PC-9 (cell line): ENCODE results near the gene XKR8. TPM values are rescaled to one million over a fixed set of nuclear protein-coding genes. Genes with fewer than 3 reads are reported as not detected.
"Not testable (repeated sequence)": the region's sequence is repeated elsewhere in the genome, so short reads cannot be mapped to it uniquely, and the experiment has no call there.

Experiments used
- BruUV-seq: library from RNA; stranded (reverse); fragments of 400-500 nt; replicated peaks from 2 replicates; lab custom pipeline; 2021; lab: Mats Ljungman, UMichigan
- CTCF ChIA-PET: fragments of 300-600 bp; sonication (Branson Sonifier 250); formaldehyde crosslinking; loops from one replicate; lab custom pipeline; 2022; ENCODE audit warnings: antibody characterized with exemption; lab: Charles Lee
- POLR2A ChIA-PET: fragments of 300-600 bp; sonication (Branson Sonifier 250); formaldehyde crosslinking; loops from one replicate; lab custom pipeline; 2022; ENCODE audit warnings: antibody characterized with exemption; ENCODE audit not compliant: unreplicated experiment; lab: Charles Lee
- DNase-seq, 2 experiments: peaks; one replicate each; pipeline versions ENCODE4 v3.0.0 to v3.0.0-alpha.2; 2015 to 2022; ENCODE audit warnings: mixed read lengths in 1 of 2
- H2AFZ ChIP-seq: fragments of 200-600 bp; sonication (generic); 2 replicates; pipeline ENCODE4 v1.8.1; 2017; ENCODE audit warnings: antibody characterized with exemption
- H3F3A ChIP-seq: fragments of 200-600 bp; sonication (generic); 2 replicates; pipeline ENCODE4 v1.8.1; 2017; ENCODE audit warnings: antibody characterized with exemption, mild to moderate bottlenecking, low read depth; ENCODE audit not compliant: insufficient read depth
- H3K27ac ChIP-seq: fragments of 200-600 bp; sonication (generic); 2 replicates; pipeline ENCODE4 v1.6.1; 2016; ENCODE audit warnings: mixed run types
- H3K27me3 ChIP-seq: fragments of 200-600 bp; sonication (generic); 2 replicates; pipeline ENCODE4 v1.6.1; 2016; ENCODE audit warnings: low read depth, mixed run types; ENCODE audit not compliant: insufficient read depth
- H3K36me3 ChIP-seq: fragments of 200-600 bp; sonication (generic); 2 replicates; pipeline ENCODE4 v1.6.1; 2016; ENCODE audit warnings: low read depth, mixed run types
- H3K4me1 ChIP-seq: fragments of 200-600 bp; sonication (generic); replicated peaks from 2 replicates; pipeline ENCODE4 v1.6.1; 2016; ENCODE audit warnings: mixed run types; ENCODE audit not compliant: insufficient read depth
- H3K4me2 ChIP-seq: fragments of 200-600 bp; sonication (generic); 2 replicates; pipeline ENCODE4 v1.6.1; 2017; ENCODE audit warnings: mixed run types
- H3K4me3 ChIP-seq: fragments of 200-600 bp; sonication (generic); 2 replicates; pipeline ENCODE4 v1.6.1; 2016; ENCODE audit warnings: mixed run types
- H3K79me2 ChIP-seq: fragments of 200-600 bp; sonication (generic); 2 replicates; pipeline ENCODE4 v1.6.1; 2017; ENCODE audit warnings: low read depth, mixed run types
- H3K9me2 ChIP-seq: fragments of 200-600 bp; sonication (generic); 2 replicates; pipeline ENCODE4 v1.8.1; 2017; ENCODE audit warnings: mild to moderate bottlenecking; ENCODE audit not compliant: insufficient read depth
- H3K9me3 ChIP-seq: fragments of 200-600 bp; sonication (generic); 2 replicates; pipeline ENCODE4 v1.8.1; 2016; ENCODE audit warnings: low read depth; ENCODE audit not compliant: insufficient read depth
- H4K20me1 ChIP-seq: fragments of 200-600 bp; sonication (generic); 2 replicates; pipeline ENCODE4 v1.8.1; 2017; ENCODE audit not compliant: insufficient read depth
- EZH2 ChIP-seq: fragments of 200-600 bp; sonication (generic); IDR thresholded peaks from 2 replicates; pipeline ENCODE4 v1.8.0; 2017; ENCODE audit warnings: antibody characterized with exemption, low read depth
- intact Hi-C: fragments of 100-400 bp; cut with micrococcal nuclease; formaldehyde crosslinking; loops from one replicate; pipeline ENCODE4 v1.10.0; 2022; ENCODE audit not compliant: unreplicated experiment
- total RNA-seq: library from RNA; stranded (reverse); gene quantifications from 2 replicates; pipeline ENCODE4 v1.2.3, GENCODE V29; 2021
- TF ChIP-seq, protein P1 (sequence below): fragments of 200-600 bp; sonication (generic); conservative IDR thresholded peaks from 2 replicates; pipeline ENCODE4 v1.6.1; 2017; ENCODE audit warnings: mixed run types, antibody characterized with exemption, mild to moderate bottlenecking, moderate library complexity

XKR8 gene
- total RNA-seq, 1 experiment from 2014 or later = 5.7 TPM

DNA sequence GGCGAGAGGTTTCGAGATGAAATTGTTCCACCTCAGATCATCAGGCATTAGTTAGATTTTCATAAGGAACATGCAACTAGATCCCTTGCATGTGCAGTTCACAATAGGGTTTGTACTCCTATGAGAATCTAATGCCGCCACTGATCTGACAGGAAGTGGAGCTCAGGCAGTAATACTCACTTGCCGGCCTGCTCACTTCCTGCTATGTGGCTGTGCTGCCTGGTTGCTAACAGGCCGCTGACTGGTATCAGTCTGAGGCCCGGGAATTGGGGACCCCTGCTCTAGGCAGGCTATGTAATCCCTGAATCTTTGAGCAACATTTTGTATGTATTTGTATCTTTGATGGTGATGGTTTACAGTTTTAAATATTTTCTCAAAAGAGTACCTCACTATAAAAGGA lies 32.5 kb downstream of the XKR8 start:
- Histone ChIP-seq H3K9me2 (no peaks in the 10 kb centered on the region), H3K27ac (no peak overlapping the region)
- CTCF ChIA-PET = no interaction called here

DNA sequence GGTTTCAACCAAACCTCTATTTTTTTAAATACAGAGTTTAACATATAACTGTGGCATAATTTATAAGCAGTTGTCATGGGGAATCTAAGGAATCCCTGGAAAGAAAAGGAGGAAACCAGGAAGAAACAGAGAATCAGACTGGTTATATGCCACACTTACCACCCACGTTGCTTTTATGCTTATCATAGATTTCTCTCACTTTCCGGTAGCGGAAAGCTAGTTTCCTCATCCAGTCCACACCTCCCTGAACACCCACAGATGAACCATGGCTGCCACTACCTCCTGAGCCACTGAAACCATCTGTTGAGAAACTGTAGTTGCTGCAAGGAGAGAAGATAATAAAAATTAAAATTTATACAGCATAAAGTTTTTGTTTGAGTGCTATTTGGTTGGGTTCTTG lies 33.5 kb downstream of the XKR8 start:
- BruUV-seq = no TSS peak
- DNase-seq = no peak
- Histone ChIP-seq H3K4me1 (no peaks in the 10 kb centered on the region), H3K36me3 (no peaks in the 10 kb centered on the region), H3K9me2 (no peaks in the 10 kb centered on the region), H2AFZ (no peak overlapping the region), H3K79me2 (no peaks in the 10 kb centered on the region), H4K20me1 (no peaks in the 10 kb centered on the region), H3K27me3 (no peaks in the 10 kb centered on the region), H3K4me2 (no peak overlapping the region), H3K4me3 (no peak overlapping the region), H3F3A (no peaks in the 10 kb centered on the region), H3K9me3 (no peaks in the 10 kb centered on the region), H3K27ac (no peak overlapping the region)
- ChIA-PET CTCF (no interaction called here), POLR2A (no interaction called here)
- TF ChIP-seq EZH2 = no peak
- TF ChIP-seq, protein P1, sequence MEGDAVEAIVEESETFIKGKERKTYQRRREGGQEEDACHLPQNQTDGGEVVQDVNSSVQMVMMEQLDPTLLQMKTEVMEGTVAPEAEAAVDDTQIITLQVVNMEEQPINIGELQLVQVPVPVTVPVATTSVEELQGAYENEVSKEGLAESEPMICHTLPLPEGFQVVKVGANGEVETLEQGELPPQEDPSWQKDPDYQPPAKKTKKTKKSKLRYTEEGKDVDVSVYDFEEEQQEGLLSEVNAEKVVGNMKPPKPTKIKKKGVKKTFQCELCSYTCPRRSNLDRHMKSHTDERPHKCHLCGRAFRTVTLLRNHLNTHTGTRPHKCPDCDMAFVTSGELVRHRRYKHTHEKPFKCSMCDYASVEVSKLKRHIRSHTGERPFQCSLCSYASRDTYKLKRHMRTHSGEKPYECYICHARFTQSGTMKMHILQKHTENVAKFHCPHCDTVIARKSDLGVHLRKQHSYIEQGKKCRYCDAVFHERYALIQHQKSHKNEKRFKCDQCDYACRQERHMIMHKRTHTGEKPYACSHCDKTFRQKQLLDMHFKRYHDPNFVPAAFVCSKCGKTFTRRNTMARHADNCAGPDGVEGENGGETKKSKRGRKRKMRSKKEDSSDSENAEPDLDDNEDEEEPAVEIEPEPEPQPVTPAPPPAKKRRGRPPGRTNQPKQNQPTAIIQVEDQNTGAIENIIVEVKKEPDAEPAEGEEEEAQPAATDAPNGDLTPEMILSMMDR = no peak
- intact Hi-C loops = loop anchor here (10.0 kb wide), 1 partner anchor 212 kb away; no protein-coding TSS in a partner anchor

More for the DNA sequence above, 32.5 kb downstream of the XKR8 start:
- H3K36me3 ChIP-seq = no peaks in the 10 kb centered on the region
- H3K4me2 ChIP-seq = no peak overlapping the region
- H3K9me3 ChIP-seq = no peaks in the 10 kb centered on the region
- no peaks in the 10 kb centered on the region for H3F3A ChIP-seq
- BruUV-seq = no TSS peak
- no peak overlapping the region for H3K4me3 ChIP-seq
- H3K79me2 ChIP-seq = no peaks in the 10 kb centered on the region
- no peaks in the 10 kb centered on the region for H4K20me1 ChIP-seq
- H3K27me3 ChIP-seq = no peaks in the 10 kb centered on the region
- no peak for DNase-seq
- TF ChIP-seq, protein P1 = no peak
- no peak for TF ChIP-seq EZH2
- no peaks in the 10 kb centered on the region for H3K4me1 ChIP-seq
- POLR2A ChIA-PET = no interaction called here
- H2AFZ ChIP-seq = no peak overlapping the region
- intact Hi-C loops = loop anchor here (10.0 kb wide), 1 partner anchor 213 kb away; no protein-coding TSS in a partner anchor

DNA sequence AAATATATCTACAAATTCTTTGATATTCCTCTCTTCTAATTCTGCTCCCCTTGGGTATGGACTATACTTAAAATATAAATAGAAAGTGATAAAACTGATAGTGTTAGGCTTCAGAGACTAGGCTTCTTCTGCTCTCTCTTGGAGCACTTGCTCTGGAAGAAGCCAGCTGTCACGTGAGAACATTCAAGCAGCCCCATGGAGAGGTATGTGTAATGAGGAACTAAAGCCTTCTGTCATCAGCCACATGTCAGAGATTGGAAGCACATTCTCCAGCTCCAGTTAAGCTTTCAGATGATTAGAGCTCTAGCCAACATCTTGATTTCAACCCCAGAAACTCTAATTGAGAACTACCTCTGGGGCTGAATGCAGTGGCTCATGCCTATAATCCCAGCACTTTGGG lies 34.3 kb downstream of the XKR8 start:
- H3K9me3 ChIP-seq = no peaks in the 10 kb centered on the region
- TF ChIP-seq, protein P1 = no peak
- no peak for TF ChIP-seq EZH2
- H3F3A ChIP-seq = no peaks in the 10 kb centered on the region
- no TSS peak for BruUV-seq
- no peak overlapping the region for H3K4me3 ChIP-seq
- no peak overlapping the region for H3K4me2 ChIP-seq
- DNase-seq = no peak
- ChIA-PET CTCF (no interaction called here), POLR2A (no interaction called here)
- H3K79me2 ChIP-seq = no peaks in the 10 kb centered on the region
- H4K20me1 ChIP-seq = no peaks in the 10 kb centered on the region
- H3K9me2 ChIP-seq = no peaks in the 10 kb centered on the region
- H3K27me3 ChIP-seq = no peaks in the 10 kb centered on the region
- intact Hi-C loops = loop anchor here (10.0 kb wide), 1 partner anchor 211 kb away; no protein-coding TSS in a partner anchor
- no peaks in the 10 kb centered on the region for H3K36me3 ChIP-seq
- H3K27ac ChIP-seq = no peak overlapping the region
- no peak overlapping the region for H2AFZ ChIP-seq
- no peaks in the 10 kb centered on the region for H3K4me1 ChIP-seq

DNA sequence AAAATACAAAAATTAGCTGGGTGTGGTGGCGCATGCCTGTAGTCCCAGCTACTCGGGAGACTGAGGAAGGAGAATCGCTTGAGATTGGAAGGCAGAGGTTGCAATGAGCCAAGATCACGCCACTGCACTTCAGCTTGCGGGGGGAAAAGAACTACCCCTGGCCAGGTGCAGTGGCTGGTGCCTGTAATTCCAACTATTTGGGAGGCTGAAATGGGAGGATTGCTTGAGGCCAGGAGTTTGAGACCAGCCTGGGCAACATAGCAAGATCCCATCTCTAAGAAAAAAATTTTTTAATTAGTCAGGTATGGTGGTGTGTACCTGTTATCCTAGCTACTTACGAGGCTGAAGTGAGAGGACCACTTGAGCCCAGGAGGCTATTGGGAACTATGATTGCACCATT lies 34.8 kb downstream of the XKR8 start:
- H3K27me3 ChIP-seq, H3K4me1 ChIP-seq, H3K4me3 ChIP-seq, H3K4me2 ChIP-seq, H3K36me3 ChIP-seq, H3K9me2 ChIP-seq, H3K79me2 ChIP-seq, H3K27ac ChIP-seq, H3K9me3 ChIP-seq, H4K20me1 ChIP-seq, BruUV-seq, CTCF ChIA-PET, H3F3A ChIP-seq, POLR2A ChIA-PET, DNase-seq, H2AFZ ChIP-seq: not testable (repeated sequence)
- intact Hi-C loops = loop anchor here (10.0 kb wide), 1 partner anchor 210 kb away; no protein-coding TSS in a partner anchor
